NOMO-1 treated with dmso at 0.1 percent for 144 hours (cell line): ENCODE results near the gene QRICH1.

Experiments
- DNase-seq: peaks from one replicate; lab custom pipeline; 2025; ENCODE audit not compliant: unreplicated experiment; lab: John Stamatoyannopoulos, UW

QRICH1 gene

GRCh38 chr3:49120096-49120437 lies 26.2 kb upstream of the QRICH1 start:
- DNase-seq = no peak

- no peak for DNase-seq
Observed at GRCh38 chr3:49119439-49119838, 25.6 kb upstream of the QRICH1 start.

- DNase-seq = no peak
Observed at GRCh38 chr3:49119036-49119435, 25.2 kb upstream of the QRICH1 start.

- no peak for DNase-seq
Observed at GRCh38 chr3:49112262-49112661, 18.4 kb upstream of the QRICH1 start.

- no peak for DNase-seq
Observed at GRCh38 chr3:49111347-49111746, 17.5 kb upstream of the QRICH1 start.

- no peak for DNase-seq
Observed at GRCh38 chr3:49110780-49111179, 16.9 kb upstream of the QRICH1 start.

GRCh38 chr3:49108346-49108745 lies 14.5 kb upstream of the QRICH1 start:
- no peak for DNase-seq

- DNase-seq = peak; percentile 85
Observed at GRCh38 chr3:49104427-49105291, 10.8 kb upstream of the QRICH1 start, which contains the start of gene QARS1. Gene QARS1 (minus strand): TSS chr3:49104757. CDS start chr3:49104733, 24 bp downstream.

- DNase-seq = no peak
Observed at GRCh38 chr3:49104052-49104426, 10.2 kb upstream of the QRICH1 start.

- DNase-seq = no peak
Observed at GRCh38 chr3:49100046-49100615, 6.3 kb upstream of the QRICH1 start.

- no peak for DNase-seq
Observed at GRCh38 chr3:49098910-49099630, 5.2 kb upstream of the QRICH1 start.

GRCh38 chr3:49098429-49098828 lies 4.6 kb upstream of the QRICH1 start:
- no peak for DNase-seq

- peak; percentile 40 for DNase-seq
Observed at GRCh38 chr3:49092938-49093852, 676 bp downstream of the QRICH1 start.

- DNase-seq = no peak
Observed at GRCh38 chr3:49081429-49081828, 12.4 kb downstream of the QRICH1 start.

- no peak for DNase-seq
Observed at GRCh38 chr3:49079270-49079669, 14.6 kb downstream of the QRICH1 start.

GRCh38 chr3:49076646-49077045 lies 17.2 kb downstream of the QRICH1 start:
- no peak for DNase-seq

- no peak for DNase-seq
Observed at GRCh38 chr3:49076116-49076515, 17.8 kb downstream of the QRICH1 start.

GRCh38 chr3:49058011-49058410 lies 35.9 kb downstream of the QRICH1 start:
- no peak for DNase-seq

- DNase-seq = no peak
Observed at GRCh38 chr3:49057268-49057667, 36.6 kb downstream of the QRICH1 start.

GRCh38 chr3:49054344-49054862 lies 39.5 kb downstream of the QRICH1 start:
- no peak for DNase-seq

GRCh38 chr3:49053543-49053942 lies 40.3 kb downstream of the QRICH1 start:
- peak; percentile 44 for DNase-seq
